Endodermal cell (in vitro differentiated cells): Measurements from ENCODE around the gene LHPP. TPM values are rescaled to one million over a fixed set of nuclear protein-coding genes. Genes with fewer than 3 reads are reported as not detected.

Experiments
- DNase-seq: peaks from one replicate; pipeline ENCODE4 v3.0.0-alpha.2; 2017
- H3K27ac ChIP-seq: 2 replicates; pipeline ENCODE4 v1.5.1; 2013; ENCODE audit warnings: mild to moderate bottlenecking, low read depth, low read length, moderate library complexity
- H3K27me3 ChIP-seq: 2 replicates; pipeline ENCODE4 v1.6.1; 2013; ENCODE audit warnings: mild to moderate bottlenecking, low read length, moderate library complexity; ENCODE audit not compliant: insufficient read depth, control insufficient read depth, poor library complexity, severe bottlenecking
- H3K36me3 ChIP-seq: 2 replicates; pipeline ENCODE4 v1.7.0; 2013; ENCODE audit warnings: mild to moderate bottlenecking, low read length, moderate library complexity; ENCODE audit not compliant: control insufficient read depth, insufficient read depth
- H3K4me1 ChIP-seq: one replicate; pipeline ENCODE4 v1.7.0; 2013; ENCODE audit warnings: low read length; ENCODE audit not compliant: control insufficient read depth, insufficient read depth
- H3K4me3 ChIP-seq: 2 replicates; pipeline ENCODE4 v1.5.1; 2013; ENCODE audit warnings: mild to moderate bottlenecking, low read length, moderate library complexity
- H3K9ac ChIP-seq: 2 replicates; pipeline ENCODE4 v1.6.1; 2013; ENCODE audit warnings: mild to moderate bottlenecking, low read length, moderate library complexity; ENCODE audit not compliant: poor library complexity, severe bottlenecking; ENCODE audit errors: extremely low read depth
- H3K9me3 ChIP-seq: 2 replicates; pipeline ENCODE4 v1.6.1; 2013; ENCODE audit warnings: mild to moderate bottlenecking, low read length, moderate library complexity; ENCODE audit not compliant: control insufficient read depth
- H3K27ac Mint-ChIP-seq: 2 replicates; pipeline ENCODE4 v1.8.0; 2020; ENCODE audit warnings: mixed read lengths
- H3K27me3 Mint-ChIP-seq: 2 replicates; pipeline ENCODE4 v1.8.0; 2021; ENCODE audit warnings: mild to moderate bottlenecking, mixed read lengths; ENCODE audit not compliant: insufficient read depth
- H3K36me3 Mint-ChIP-seq: 2 replicates; pipeline ENCODE4 v1.8.0; 2020; ENCODE audit warnings: low read depth, mixed read lengths
- H3K4me1 Mint-ChIP-seq: 2 replicates; pipeline ENCODE4 v1.8.0; 2020; ENCODE audit warnings: mixed read lengths
- H3K4me3 Mint-ChIP-seq: 2 replicates; pipeline ENCODE4 v1.8.0; 2020; ENCODE audit warnings: mild to moderate bottlenecking, moderate library complexity, mixed read lengths
- H3K9me3 Mint-ChIP-seq: 2 replicates; pipeline ENCODE4 v1.8.0; 2020; ENCODE audit warnings: mild to moderate bottlenecking, mixed read lengths
- WGBS, 2 experiments: methylation state at CpG; one replicate each; pipeline versions ENCODE4 v1.1.5 to v1.1.7; 2013; ENCODE audit warnings: missing lambda C conversion rate in 2 of 2, mixed read lengths in 1 of 2; ENCODE audit not compliant: insufficient coverage in 1 of 2, insufficient read length in 1 of 2; 5-methylcytosine and 5-hydroxymethylcytosine counted together
- total RNA-seq, 2 donors: library from RNA; stranded (reverse); fragmentation: NEBNext Ultra II Directional in 1 of 2; extraction: Animal tissue kit (Norgen Biotek cat#: 25700) in 1 of 2; gene quantifications; 2 replicates in 1 of 2; 3 replicates in 1 of 2; pipeline ENCODE4 v1.2.1, GENCODE V29; 2021
- TF ChIP-seq, protein P1 (sequence below): fragments of 200-600 bp; sonication (generic); conservative IDR thresholded peaks from 2 replicates; pipeline ENCODE4 v1.5.0; 2021; ENCODE audit warnings: antibody characterized with exemption, mild to moderate bottlenecking

The LHPP gene
- total RNA-seq, 2 donors from 2014 or later: 23.3 to 24.8 TPM

DNA sequence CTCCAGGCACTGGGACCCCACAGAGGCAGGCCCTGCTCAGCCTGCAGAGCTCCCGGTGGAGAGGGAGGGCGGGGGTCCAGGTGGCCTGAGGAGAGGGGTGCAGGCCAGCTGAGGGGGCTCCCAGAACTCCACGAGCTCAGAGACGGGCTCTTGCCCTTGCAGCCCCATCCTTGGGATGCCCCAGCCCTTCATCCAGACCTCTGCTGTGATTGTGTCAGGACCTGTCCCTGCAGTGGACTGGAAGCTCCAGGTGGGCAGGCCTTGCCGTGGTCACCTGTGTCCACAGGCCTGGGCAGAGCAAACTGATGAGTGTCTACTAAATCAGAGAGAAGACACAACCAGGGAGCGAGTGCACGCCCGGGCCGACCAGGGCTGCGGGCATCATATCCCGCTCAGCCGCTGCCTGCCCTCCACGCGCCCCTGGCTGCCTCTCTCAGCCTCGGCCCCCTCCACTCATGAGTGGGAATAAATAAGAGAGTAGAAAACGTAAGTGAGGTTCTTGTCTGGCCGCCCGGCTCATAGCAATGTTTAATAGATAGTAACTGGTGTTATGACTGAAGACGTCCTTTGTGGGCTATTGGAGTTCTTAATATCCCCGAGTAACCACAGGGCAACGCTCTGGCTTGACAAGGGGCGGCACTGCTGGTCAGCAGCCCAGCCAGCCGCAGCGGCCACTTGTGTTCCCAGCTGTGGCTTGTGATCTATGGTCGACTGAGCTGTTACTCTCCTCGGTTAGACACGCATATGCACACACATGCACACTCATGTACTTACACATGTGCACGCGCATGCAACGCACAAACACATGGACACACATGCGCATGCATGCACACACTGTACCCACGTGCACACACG lies 105.6 kb downstream of the LHPP start:
- 92 to 97% methylated on average over 26 to 33 of the region's 33 CpGs for WGBS, 2 experiments
- no peaks in the 10 kb centered on the region for H3K9me3 Mint-ChIP-seq
- no peaks in the 10 kb centered on the region for H3K27me3 Mint-ChIP-seq
- peaks cover 12% of the 10 kb centered on the region for H3K4me1 Mint-ChIP-seq
- Histone ChIP-seq H3K9me3 (no peaks in the 10 kb centered on the region), H3K9ac (no peak overlapping the region), H3K27me3 (no peaks in the 10 kb centered on the region), H3K4me3 (no peak overlapping the region), H3K36me3 (no peaks in the 10 kb centered on the region), H3K27ac (no peak overlapping the region), H3K4me1 (peaks cover 6% of the 10 kb centered on the region)
- H3K36me3 Mint-ChIP-seq: no peaks in the 10 kb centered on the region
- TF ChIP-seq, protein P1, sequence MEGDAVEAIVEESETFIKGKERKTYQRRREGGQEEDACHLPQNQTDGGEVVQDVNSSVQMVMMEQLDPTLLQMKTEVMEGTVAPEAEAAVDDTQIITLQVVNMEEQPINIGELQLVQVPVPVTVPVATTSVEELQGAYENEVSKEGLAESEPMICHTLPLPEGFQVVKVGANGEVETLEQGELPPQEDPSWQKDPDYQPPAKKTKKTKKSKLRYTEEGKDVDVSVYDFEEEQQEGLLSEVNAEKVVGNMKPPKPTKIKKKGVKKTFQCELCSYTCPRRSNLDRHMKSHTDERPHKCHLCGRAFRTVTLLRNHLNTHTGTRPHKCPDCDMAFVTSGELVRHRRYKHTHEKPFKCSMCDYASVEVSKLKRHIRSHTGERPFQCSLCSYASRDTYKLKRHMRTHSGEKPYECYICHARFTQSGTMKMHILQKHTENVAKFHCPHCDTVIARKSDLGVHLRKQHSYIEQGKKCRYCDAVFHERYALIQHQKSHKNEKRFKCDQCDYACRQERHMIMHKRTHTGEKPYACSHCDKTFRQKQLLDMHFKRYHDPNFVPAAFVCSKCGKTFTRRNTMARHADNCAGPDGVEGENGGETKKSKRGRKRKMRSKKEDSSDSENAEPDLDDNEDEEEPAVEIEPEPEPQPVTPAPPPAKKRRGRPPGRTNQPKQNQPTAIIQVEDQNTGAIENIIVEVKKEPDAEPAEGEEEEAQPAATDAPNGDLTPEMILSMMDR: no peak
- peak; percentile 44 for DNase-seq
- no peak overlapping the region for H3K27ac Mint-ChIP-seq
- H3K4me3 Mint-ChIP-seq: no peak overlapping the region

DNA sequence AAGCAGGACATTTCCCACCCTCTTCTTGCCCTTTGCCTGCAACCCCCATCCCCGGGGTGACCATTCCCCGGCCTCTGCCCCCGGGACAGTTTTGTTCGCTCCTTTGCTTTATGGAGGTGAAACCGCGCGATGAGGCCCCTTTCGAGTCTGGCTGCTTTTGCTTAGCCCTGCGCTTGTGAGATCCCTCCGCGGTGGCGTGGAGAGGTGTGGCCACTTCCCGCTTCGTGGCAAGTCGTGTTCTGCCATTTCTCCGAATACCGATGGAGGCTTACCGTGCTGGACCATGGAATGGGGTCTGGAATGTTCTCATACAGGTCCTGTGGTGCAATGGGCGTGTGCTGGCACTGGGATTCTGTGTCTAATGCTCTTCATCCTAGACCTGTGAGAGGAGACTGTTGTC lies 106.7 kb downstream of the LHPP start:
- Histone ChIP-seq H3K27ac (no peak overlapping the region), H3K36me3 (no peaks in the 10 kb centered on the region), H3K9ac (no peak overlapping the region), H3K9me3 (no peaks in the 10 kb centered on the region), H3K27me3 (no peaks in the 10 kb centered on the region), H3K4me1 (peaks cover 6% of the 10 kb centered on the region), H3K4me3 (no peak overlapping the region)
- Mint-ChIP-seq H3K27ac (no peak overlapping the region), H3K36me3 (no peaks in the 10 kb centered on the region), H3K4me3 (no peak overlapping the region), H3K4me1 (peaks cover 12% of the 10 kb centered on the region), H3K27me3 (no peaks in the 10 kb centered on the region), H3K9me3 (no peaks in the 10 kb centered on the region)
- TF ChIP-seq, protein P1: no peak
- no peak for DNase-seq
- 92 to 97% methylated on average over 14 to 18 of the region's 19 CpGs for WGBS, 2 experiments

DNA sequence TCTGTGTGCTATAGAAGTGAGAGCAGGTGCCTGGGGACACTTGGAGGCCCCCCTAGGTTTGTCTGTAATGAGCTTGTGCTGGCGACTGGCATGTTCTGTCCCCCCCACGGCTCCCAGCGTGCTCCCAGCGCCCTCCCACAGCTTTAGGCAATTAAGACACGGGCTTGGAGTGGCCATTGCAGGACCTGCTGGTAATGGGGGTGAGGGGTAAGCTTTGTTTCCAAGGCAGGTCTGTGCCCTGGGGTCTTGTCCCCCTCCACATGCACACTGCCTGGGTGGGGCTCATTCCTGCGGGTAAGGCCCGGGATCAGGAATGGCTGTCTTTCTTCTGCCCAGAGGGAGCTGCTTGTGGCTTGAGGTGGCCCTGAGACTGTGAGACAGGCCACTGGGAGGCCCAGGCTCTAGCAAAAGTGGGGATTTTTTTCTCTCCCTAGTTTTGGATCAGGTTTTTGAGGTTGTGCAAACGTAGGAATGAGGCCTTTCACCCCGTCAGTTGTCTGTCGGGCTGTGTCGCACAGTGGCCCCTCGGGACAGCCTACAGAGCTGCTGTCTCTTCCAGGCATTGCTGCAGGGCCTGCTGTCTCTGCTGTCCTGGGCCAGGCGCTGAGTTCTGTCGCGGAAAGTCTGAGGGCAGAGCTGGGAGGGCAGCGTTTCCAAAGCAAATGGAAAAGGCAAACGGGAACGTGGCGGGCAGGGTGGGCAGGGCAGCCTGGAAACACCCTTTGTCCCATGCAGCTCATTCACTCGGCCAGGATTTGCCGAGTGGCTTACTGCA lies 107.4 kb downstream of the LHPP start:
- Mint-ChIP-seq H3K36me3 (no peaks in the 10 kb centered on the region), H3K9me3 (no peaks in the 10 kb centered on the region), H3K4me3 (no peak overlapping the region), H3K4me1 (peaks cover 12% of the 10 kb centered on the region), H3K27ac (no peak overlapping the region), H3K27me3 (no peaks in the 10 kb centered on the region)
- TF ChIP-seq, protein P1: no peak
- H3K9me3 ChIP-seq: no peaks in the 10 kb centered on the region
- no peak for DNase-seq
- no peak overlapping the region for H3K9ac ChIP-seq
- 75 to 81% methylated on average over 11 to 21 of the region's 21 CpGs for WGBS, 2 experiments
- H3K4me1 ChIP-seq: peaks cover 6% of the 10 kb centered on the region
- H3K27me3 ChIP-seq: no peaks in the 10 kb centered on the region
- H3K27ac ChIP-seq: no peak overlapping the region
- H3K36me3 ChIP-seq: no peaks in the 10 kb centered on the region
- H3K4me3 ChIP-seq: no peak overlapping the region
